HL-60 (cell line): Measurements from ENCODE around the gene KLHL40.

Source experiments
- DNase-seq, 2 experiments: peaks; one replicate each; pipeline ENCODE4 v3.0.0-alpha.2; 2010 to 2020; ENCODE audit warnings: low read depth in 1 of 2, low spot score in 1 of 2
- H3K27ac ChIP-seq: fragments of 250-450 bp; sonication (Bioruptor Pico); replicated peaks from 2 replicates; pipeline ENCODE4 v1.5.1; 2020; ENCODE audit warnings: mild to moderate bottlenecking, moderate library complexity
- H3K27me3 ChIP-seq: fragments of 250-450 bp; sonication (Bioruptor Pico); 2 replicates; pipeline ENCODE4 v1.5.1; 2021; ENCODE audit warnings: mild to moderate bottlenecking, moderate library complexity; ENCODE audit not compliant: insufficient read depth, poor library complexity, severe bottlenecking
- H3K4me3 ChIP-seq: replicated peaks from 2 replicates; pipeline ENCODE4 v1.5.1; 2011; ENCODE audit warnings: mild to moderate bottlenecking, control low read depth, low read length; ENCODE audit not compliant: insufficient read depth
- CTCF ChIP-seq: IDR thresholded peaks from one replicate; pipeline ENCODE4 v1.5.1; 2011; ENCODE audit warnings: low read length, control low read depth, inconsistent platforms; ENCODE audit not compliant: insufficient read depth
- GABPA ChIP-seq: IDR thresholded peaks from 2 replicates; pipeline ENCODE4 v1.6.1; 2012; ENCODE audit warnings: low read depth
- POLR2AphosphoS5 ChIP-seq: IDR thresholded peaks from 2 replicates; pipeline ENCODE4 v1.6.1; 2012; ENCODE audit warnings: low read depth
- REST ChIP-seq: IDR thresholded peaks from 2 replicates; pipeline ENCODE4 v1.6.1; 2012; ENCODE audit warnings: low read depth; ENCODE audit not compliant: insufficient replicate concordance
- SPI1 ChIP-seq: IDR thresholded peaks from 2 replicates; pipeline ENCODE4 v1.6.1; 2012; ENCODE audit warnings: low read depth, mild to moderate bottlenecking, borderline replicate concordance

The KLHL40 gene

GRCh38 chr3:42739401-42740158 lies 54.2 kb downstream of the KLHL40 start:
- no peaks in the 10 kb centered on the region for H3K27me3 ChIP-seq
- H3K27ac ChIP-seq = no peak overlapping the region
- H3K4me3 ChIP-seq = no peak overlapping the region
- DNase-seq = no peak
- no peak for TF ChIP-seq REST
- no peak for TF ChIP-seq GABPA
- no peak for TF ChIP-seq POLR2AphosphoS5
- TF ChIP-seq SPI1 = no peak
- no peak for TF ChIP-seq CTCF

- H3K27me3 ChIP-seq = no peaks in the 10 kb centered on the region
- no peak for DNase-seq
- no peak for TF ChIP-seq CTCF
- TF ChIP-seq REST = no peak
- no peak for TF ChIP-seq POLR2AphosphoS5
- no peak for TF ChIP-seq GABPA
- TF ChIP-seq SPI1 = no peak
- no peak overlapping the region for H3K27ac ChIP-seq
- H3K4me3 ChIP-seq = no peak overlapping the region
These were observed 56.5 kb downstream of the KLHL40 start for GRCh38 chr3:42741796-42742195.
